WI38 (cell line): ENCODE data around the gene LAG3.

ENCODE experiments used
- H3K4me3 ChIP-seq: 2 replicates; pipeline ENCODE4 v1.5.1; 2011; ENCODE audit warnings: low read depth, mild to moderate bottlenecking, control low read depth, low read length
- TF ChIP-seq, protein P1 (sequence below): IDR thresholded peaks from 2 replicates; pipeline ENCODE4 v1.5.1; 2012; ENCODE audit warnings: low read depth, mild to moderate bottlenecking, control low read depth, low read length

LAG3 gene

DNA sequence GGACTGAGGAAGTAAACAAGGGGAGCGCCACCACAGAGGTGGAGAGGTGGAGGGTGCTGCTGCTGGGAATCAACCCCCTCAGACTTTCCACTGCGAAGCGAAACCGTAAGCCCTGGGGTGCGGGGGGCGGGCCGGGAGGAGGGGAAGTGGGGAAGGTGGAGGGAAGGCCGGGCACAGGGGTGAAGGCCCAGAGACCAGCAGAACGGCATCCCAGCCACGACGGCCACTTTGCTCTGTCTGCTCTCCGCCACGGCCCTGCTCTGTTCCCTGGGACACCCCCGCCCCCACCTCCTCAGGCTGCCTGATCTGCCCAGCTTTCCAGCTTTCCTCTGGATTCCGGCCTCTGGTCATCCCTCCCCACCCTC lies at the start of gene LAG3:
Gene LAG3, plus strand, starts transcription at position 190 of the 365 bp plus-strand sequence. CDS start 333 bp downstream, outside the sequence.
- TF ChIP-seq, protein P1, sequence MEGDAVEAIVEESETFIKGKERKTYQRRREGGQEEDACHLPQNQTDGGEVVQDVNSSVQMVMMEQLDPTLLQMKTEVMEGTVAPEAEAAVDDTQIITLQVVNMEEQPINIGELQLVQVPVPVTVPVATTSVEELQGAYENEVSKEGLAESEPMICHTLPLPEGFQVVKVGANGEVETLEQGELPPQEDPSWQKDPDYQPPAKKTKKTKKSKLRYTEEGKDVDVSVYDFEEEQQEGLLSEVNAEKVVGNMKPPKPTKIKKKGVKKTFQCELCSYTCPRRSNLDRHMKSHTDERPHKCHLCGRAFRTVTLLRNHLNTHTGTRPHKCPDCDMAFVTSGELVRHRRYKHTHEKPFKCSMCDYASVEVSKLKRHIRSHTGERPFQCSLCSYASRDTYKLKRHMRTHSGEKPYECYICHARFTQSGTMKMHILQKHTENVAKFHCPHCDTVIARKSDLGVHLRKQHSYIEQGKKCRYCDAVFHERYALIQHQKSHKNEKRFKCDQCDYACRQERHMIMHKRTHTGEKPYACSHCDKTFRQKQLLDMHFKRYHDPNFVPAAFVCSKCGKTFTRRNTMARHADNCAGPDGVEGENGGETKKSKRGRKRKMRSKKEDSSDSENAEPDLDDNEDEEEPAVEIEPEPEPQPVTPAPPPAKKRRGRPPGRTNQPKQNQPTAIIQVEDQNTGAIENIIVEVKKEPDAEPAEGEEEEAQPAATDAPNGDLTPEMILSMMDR, result no peak
- no peak within 1 kb of the TSS for H3K4me3 ChIP-seq

GRCh38 chr12:6722863-6723262 lies 49.5 kb upstream of the LAG3 start:
- no peak overlapping the region for H3K4me3 ChIP-seq
- TF ChIP-seq, protein P1, result no peak

GRCh38 chr12:6723607-6724408 lies 48.5 kb upstream of the LAG3 start, which contains the start of gene COPS7A:
TSS of gene COPS7A (plus strand) at chr12:6724046. CDS start at chr12:6724657, 611 bp downstream.
- TF ChIP-seq, protein P1, result no peak
- peak within 1 kb of the TSS; percentile 71 for H3K4me3 ChIP-seq

DNA sequence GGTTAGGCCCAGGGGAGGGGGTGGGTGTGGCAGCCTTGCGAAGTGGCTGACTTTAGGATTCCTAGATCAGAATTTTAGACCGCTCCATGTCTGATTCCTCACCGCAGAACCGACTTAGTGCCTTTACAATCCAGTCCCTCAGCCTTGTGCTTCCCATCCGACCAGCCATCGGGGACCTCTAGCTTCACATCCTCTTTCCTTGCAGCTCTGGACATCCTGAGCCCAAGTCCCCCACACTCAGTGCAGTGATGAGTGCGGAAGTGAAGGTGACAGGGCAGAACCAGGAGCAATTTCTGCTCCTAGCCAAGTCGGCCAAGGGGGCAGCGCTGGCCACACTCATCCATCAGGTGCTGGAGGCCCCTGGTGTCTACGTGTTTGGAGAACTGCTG lies 47.9 kb upstream of the LAG3 start:
- peak overlapping the region; percentile 71 for H3K4me3 ChIP-seq
- TF ChIP-seq, protein P1, result no peak

DNA sequence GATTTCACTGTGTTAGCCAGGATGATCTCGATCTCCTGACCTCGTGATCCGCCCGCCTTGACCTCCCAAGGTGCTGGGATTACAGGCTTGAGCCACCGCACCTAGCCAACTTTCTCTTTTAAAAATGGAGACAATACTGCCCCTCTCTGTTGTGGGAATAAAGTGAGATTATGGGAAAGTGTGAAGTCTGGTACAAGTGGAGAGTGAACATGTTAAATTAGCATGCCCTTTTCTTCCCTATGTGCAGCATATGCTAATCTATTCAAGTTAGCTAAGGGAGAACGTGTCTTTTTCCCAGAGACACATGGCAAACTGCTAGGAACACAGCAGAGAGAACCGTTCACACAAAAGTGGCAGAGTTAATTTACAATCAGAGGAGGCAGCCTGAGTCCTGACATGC lies 47.0 kb upstream of the LAG3 start:
- TF ChIP-seq, protein P1, result no peak
- H3K4me3 ChIP-seq, result no peak overlapping the region

GRCh38 chr12:6729186-6729585 lies 43.1 kb upstream of the LAG3 start:
- TF ChIP-seq, protein P1, result no peak

DNA sequence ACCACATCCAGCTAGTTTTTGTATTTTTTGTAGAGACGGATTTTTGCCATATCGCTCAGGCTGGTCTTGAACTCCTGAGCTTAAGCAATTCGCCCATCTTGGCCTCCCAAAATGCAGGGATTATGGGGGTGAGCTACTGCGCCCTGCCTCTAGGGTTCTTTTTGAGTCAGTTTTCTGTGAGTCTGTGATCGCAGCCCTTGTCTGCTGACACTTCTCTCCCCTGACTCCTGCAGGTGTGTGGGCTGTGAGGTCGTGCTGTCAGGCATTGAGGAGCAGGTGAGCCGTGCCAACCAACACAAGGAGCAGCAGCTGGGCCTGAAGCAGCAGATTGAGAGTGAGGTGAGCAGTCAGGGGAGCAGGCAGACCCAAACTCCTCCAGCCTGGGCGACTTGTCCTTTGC lies 42.2 kb upstream of the LAG3 start:
- H3K4me3 ChIP-seq, result no peak overlapping the region
- TF ChIP-seq, protein P1, result no peak

More at GRCh38 chr12:6729186-6729585, 43.1 kb upstream of the LAG3 start:
- H3K4me3 ChIP-seq, result no peak overlapping the region
